Peyer's patch (tissue), 4 donors: Measurements from ENCODE around the gene KITLG. TPM values are rescaled to one million over a fixed set of nuclear protein-coding genes. Genes with fewer than 3 reads are reported as not detected.
"Not testable (repeated sequence)": the region's sequence is repeated elsewhere in the genome, so short reads cannot be mapped to it uniquely, and the experiment has no call there.

ENCODE experiments used
- DNase-seq, 3 donors: peaks; one replicate each; pipeline ENCODE4 v3.0.0-alpha.2; 2017 to 2019
- H3K27ac ChIP-seq, 4 donors: fragments of 200-600 bp; sonication (generic); one replicate each; pipeline ENCODE4 v1.5.1; 2016 to 2019
- H3K27me3 ChIP-seq, 2 donors: fragments of 200-600 bp; sonication (generic); one replicate each; pipeline ENCODE4 v1.5.1; 2019
- H3K36me3 ChIP-seq, 3 donors: fragments of 200-600 bp; sonication (generic); one replicate each; pipeline ENCODE4 v1.5.1; 2016 to 2019
- H3K4me1 ChIP-seq, 4 donors: fragments of 200-600 bp; sonication (generic); one replicate each; pipeline ENCODE4 v1.5.1; 2016 to 2019
- H3K4me3 ChIP-seq, 4 donors: fragments of 200-600 bp; sonication (generic); 1 replicate in 3 of 4; 2 replicates in 1 of 4; pipeline ENCODE4 v1.5.1; 2016 to 2019; ENCODE audit warnings: mild to moderate bottlenecking in 1 of 4
- H3K9me3 ChIP-seq, 4 donors: fragments of 200-600 bp; sonication (generic); one replicate each; pipeline ENCODE4 v1.5.1; 2016 to 2019; ENCODE audit warnings: mild to moderate bottlenecking in 1 of 4
- CTCF ChIP-seq, 6 experiments: fragments of 450-650 bp in 4 of 6; fragments of 200-600 bp in 2 of 6; sonication (generic) in 1 of 6; IDR thresholded peaks; one replicate each; pipeline ENCODE4 v1.5.1; 2017 to 2019; ENCODE audit warnings: antibody characterized with exemption in 6 of 6, mild to moderate bottlenecking in 3 of 6, moderate library complexity in 1 of 6
- POLR2A ChIP-seq, 2 donors: fragments of 450-650 bp; IDR thresholded peaks; one replicate each; pipeline ENCODE4 v1.5.1; 2017; ENCODE audit warnings: antibody characterized with exemption in 2 of 2, mild to moderate bottlenecking in 2 of 2, moderate library complexity in 2 of 2
- total RNA-seq, 4 donors: library from RNA; depleted of rRNA; stranded (reverse); fragments of >200 nt; gene quantifications; one replicate each; pipeline ENCODE4 v1.1.0, GENCODE V29; 2016

Gene KITLG
- total RNA-seq, 4 donors from 2014 or later, result 5.2 to 29.7 (median 9.3) TPM

GRCh38 chr12:88552610-88553079, 27.6 kb downstream of the KITLG start:
- H3K36me3 ChIP-seq, result no peaks in the 10 kb centered on the region
- H3K27me3 ChIP-seq, result no peaks in the 10 kb centered on the region
- H3K4me3 ChIP-seq, result no peak overlapping the region
- H3K9me3 ChIP-seq, result no peaks in the 10 kb centered on the region
- TF ChIP-seq CTCF (IDR thresholded peaks at IDR 0.05) (no peak), POLR2A (IDR thresholded peaks at IDR 0.05) (no peak)
- no peak for DNase-seq
- no peak overlapping the region for H3K27ac ChIP-seq
- peaks cover 0 to 19% (median 0%) of the 10 kb centered on the region in 4 donors for H3K4me1 ChIP-seq

GRCh38 chr12:88549929-88550328, 30.3 kb downstream of the KITLG start:
- Histone ChIP-seq H3K27ac (no peak overlapping the region), H3K36me3 (peaks cover 0 to 3% (median 0%) of the 10 kb centered on the region in 3 donors), H3K9me3 (no peaks in the 10 kb centered on the region), H3K27me3 (no peaks in the 10 kb centered on the region), H3K4me1 (peaks cover 0 to 18% (median 0%) of the 10 kb centered on the region in 4 donors), H3K4me3 (no peak overlapping the region)
- no peak for TF ChIP-seq POLR2A (IDR thresholded peaks at IDR 0.05)
- no peak for DNase-seq

- H3K36me3 ChIP-seq, H3K9me3 ChIP-seq, H3K27ac ChIP-seq, H3K4me3 ChIP-seq, H3K4me1 ChIP-seq, H3K27me3 ChIP-seq: not testable (repeated sequence)
- DNase-seq, result peak in 1 of 3 donors; percentile 51
Observed at GRCh38 chr12:88547949-88548348, 32.3 kb downstream of the KITLG start.

GRCh38 chr12:88546853-88547252, 33.4 kb downstream of the KITLG start:
- Histone ChIP-seq H3K27me3 (no peaks in the 10 kb centered on the region), H3K27ac (no peak overlapping the region), H3K9me3 (no peaks in the 10 kb centered on the region), H3K4me1 (peaks cover 0 to 5% (median 0%) of the 10 kb centered on the region in 4 donors), H3K36me3 (peaks cover 0 to 9% (median 0%) of the 10 kb centered on the region in 3 donors), H3K4me3 (no peak overlapping the region)
- no peak for DNase-seq
- no peak for TF ChIP-seq POLR2A (IDR thresholded peaks at IDR 0.05)
- no peak for TF ChIP-seq CTCF (IDR thresholded peaks at IDR 0.05)

- no peak overlapping the region for H3K27ac ChIP-seq
- peaks cover 0 to 5% (median 0%) of the 10 kb centered on the region in 4 donors for H3K4me1 ChIP-seq
- H3K4me3 ChIP-seq, result no peak overlapping the region
- H3K27me3 ChIP-seq, result no peaks in the 10 kb centered on the region
- no peak for DNase-seq
- H3K36me3 ChIP-seq, result peaks cover 0 to 9% (median 0%) of the 10 kb centered on the region in 3 donors
- TF ChIP-seq POLR2A (IDR thresholded peaks at IDR 0.05) (no peak), CTCF (IDR thresholded peaks at IDR 0.05) (no peak)
- H3K9me3 ChIP-seq, result no peaks in the 10 kb centered on the region
Observed at GRCh38 chr12:88546226-88546625, 34.0 kb downstream of the KITLG start.

GRCh38 chr12:88544991-88545980, 35.0 kb downstream of the KITLG start:
- Histone ChIP-seq H3K27ac (no peak overlapping the region), H3K4me3 (no peak overlapping the region), H3K4me1 (peaks cover 0 to 5% (median 0%) of the 10 kb centered on the region in 4 donors), H3K27me3 (no peaks in the 10 kb centered on the region), H3K36me3 (peaks cover 0 to 9% (median 0%) of the 10 kb centered on the region in 3 donors), H3K9me3 (no peaks in the 10 kb centered on the region)
- TF ChIP-seq CTCF (IDR thresholded peaks at IDR 0.05), result no peak
- no peak for TF ChIP-seq POLR2A (IDR thresholded peaks at IDR 0.05)
- DNase-seq, result no peak
